H9 (cell line): ENCODE data around the gene TMIGD3. TPM values are rescaled to one million over a fixed set of nuclear protein-coding genes. Genes with fewer than 3 reads are reported as not detected.

ENCODE experiments used
- DNase-seq: peaks from one replicate; pipeline ENCODE4 v3.0.0-alpha.2; 2017
- H2AFZ ChIP-seq: one replicate; pipeline ENCODE4 v1.6.1; 2013; ENCODE audit warnings: mild to moderate bottlenecking, low read length, control low read depth, moderate library complexity
- H2AK5ac ChIP-seq: 2 replicates; pipeline ENCODE4 v1.6.1; 2013; ENCODE audit warnings: low read length, control low read depth, mixed read lengths; ENCODE audit not compliant: insufficient read length
- H2BK120ac ChIP-seq: one replicate; pipeline ENCODE4 v1.6.1; 2013; ENCODE audit warnings: low read depth, mild to moderate bottlenecking, low read length, control low read depth, inconsistent platforms; ENCODE audit not compliant: poor library complexity, severe bottlenecking
- H2BK12ac ChIP-seq: 2 replicates; pipeline ENCODE4 v1.6.1; 2013; ENCODE audit warnings: low read length, control low read depth, mixed read lengths, low read depth; ENCODE audit not compliant: insufficient read length
- H2BK15ac ChIP-seq: 2 replicates; pipeline ENCODE4 v1.6.1; 2013; ENCODE audit warnings: low read depth, low read length, control low read depth
- H2BK20ac ChIP-seq: one replicate; pipeline ENCODE4 v1.6.1; 2013; ENCODE audit warnings: low read depth, mild to moderate bottlenecking, low read length, control low read depth, inconsistent platforms; ENCODE audit not compliant: poor library complexity, severe bottlenecking
- H2BK5ac ChIP-seq: 2 replicates; pipeline ENCODE4 v1.6.1; 2013; ENCODE audit warnings: low read length, control low read depth, mixed read lengths; ENCODE audit not compliant: insufficient read length
- H3K14ac ChIP-seq: 2 replicates; pipeline ENCODE4 v1.6.1; 2013; ENCODE audit warnings: low read length, control low read depth; ENCODE audit not compliant: insufficient read depth
- H3K18ac ChIP-seq: 2 replicates; pipeline ENCODE4 v1.6.1; 2013; ENCODE audit warnings: low read depth, mild to moderate bottlenecking, mixed read lengths, low read length, control low read depth; ENCODE audit not compliant: insufficient read length
- H3K23ac ChIP-seq: 2 replicates; pipeline ENCODE4 v1.6.1; 2013; ENCODE audit warnings: low read length, control low read depth, mixed read lengths, low read depth; ENCODE audit not compliant: insufficient read length
- H3K23me2 ChIP-seq: 2 replicates; pipeline ENCODE4 v1.6.1; 2013; ENCODE audit warnings: low read depth, mild to moderate bottlenecking, mixed read lengths, low read length, control low read depth; ENCODE audit not compliant: insufficient read length, poor library complexity, severe bottlenecking
- H3K27ac ChIP-seq: 2 replicates; pipeline ENCODE4 v1.5.1; 2013; ENCODE audit warnings: low read length, control low read depth, mixed read lengths, low read depth; ENCODE audit not compliant: insufficient read length
- H3K27me3 ChIP-seq: 2 replicates; pipeline ENCODE4 v1.6.1; 2013; ENCODE audit warnings: low read length, control low read depth, inconsistent platforms; ENCODE audit not compliant: insufficient read depth
- H3K4ac ChIP-seq: 2 replicates; pipeline ENCODE4 v1.6.1; 2013; ENCODE audit warnings: low read depth, mild to moderate bottlenecking, control low read depth, inconsistent platforms, low read length, moderate library complexity
- H3K4me1 ChIP-seq: 2 replicates; pipeline ENCODE4 v1.6.1; 2013; ENCODE audit warnings: low read length, control low read depth, inconsistent platforms; ENCODE audit not compliant: insufficient read depth
- H3K4me2 ChIP-seq: 2 replicates; pipeline ENCODE4 v1.6.1; 2013; ENCODE audit warnings: low read length, control low read depth, mixed read lengths; ENCODE audit not compliant: insufficient read length, insufficient read depth
- H3K56ac ChIP-seq: 2 replicates; pipeline ENCODE4 v1.6.1; 2013; ENCODE audit warnings: low read depth, mild to moderate bottlenecking, mixed read lengths, low read length, control low read depth; ENCODE audit not compliant: insufficient read length
- H3K79me1 ChIP-seq: 2 replicates; pipeline ENCODE4 v1.6.1; 2013; ENCODE audit warnings: low read depth, mild to moderate bottlenecking, moderate library complexity, low read length, control low read depth, inconsistent platforms; ENCODE audit not compliant: insufficient read depth, poor library complexity, severe bottlenecking
- H3K79me2 ChIP-seq: 2 replicates; pipeline ENCODE4 v1.6.1; 2013; ENCODE audit warnings: low read length, control low read depth, inconsistent platforms; ENCODE audit not compliant: insufficient read depth
- H3K9ac ChIP-seq: 2 replicates; pipeline ENCODE4 v1.6.1; 2013; ENCODE audit warnings: low read length, control low read depth, mixed read lengths; ENCODE audit not compliant: insufficient read length; ENCODE audit errors: extremely low read depth
- H3K9me3 ChIP-seq: one replicate; pipeline ENCODE4 v1.6.1; 2013; ENCODE audit warnings: low read depth, low read length, inconsistent platforms; ENCODE audit not compliant: control insufficient read depth
- H3T11ph ChIP-seq: one replicate; pipeline ENCODE4 v1.6.1; 2013; ENCODE audit warnings: mild to moderate bottlenecking, low read length, control low read depth, inconsistent platforms
- H4K20me1 ChIP-seq: one replicate; pipeline ENCODE4 v1.6.1; 2013; ENCODE audit not compliant: control insufficient read depth, insufficient read length, insufficient read depth
- H4K5ac ChIP-seq: 2 replicates; pipeline ENCODE4 v1.6.1; 2013; ENCODE audit warnings: low read depth, mild to moderate bottlenecking, mixed read lengths, low read length, control low read depth; ENCODE audit not compliant: insufficient read length
- H4K8ac ChIP-seq: replicated peaks from 2 replicates; pipeline ENCODE4 v1.6.1; 2013; ENCODE audit warnings: low read length, control low read depth, mixed read lengths, low read depth; ENCODE audit not compliant: insufficient read length
- H4K91ac ChIP-seq: 2 replicates; pipeline ENCODE4 v1.6.1; 2013; ENCODE audit warnings: low read depth, mild to moderate bottlenecking, moderate library complexity, mixed read lengths, low read length, control low read depth; ENCODE audit not compliant: insufficient read length
- H3K27ac Mint-ChIP-seq, 3 experiments: 2 replicates in 2 of 3; 3 replicates in 1 of 3; pipeline ENCODE4 v1.8.0; 2020 to 2021; ENCODE audit warnings: mixed read lengths in 3 of 3, mild to moderate bottlenecking in 1 of 3, moderate library complexity in 1 of 3
- H3K27me3 Mint-ChIP-seq: 2 replicates; pipeline ENCODE4 v1.8.0; 2021; ENCODE audit warnings: low read depth, mild to moderate bottlenecking, moderate library complexity, mixed read lengths
- H3K36me3 Mint-ChIP-seq, 3 experiments: 2 replicates in 2 of 3; 3 replicates in 1 of 3; pipeline ENCODE4 v1.8.0; 2020 to 2021; ENCODE audit warnings: low read depth in 3 of 3, mixed read lengths in 3 of 3; ENCODE audit not compliant: insufficient read depth in 1 of 3
- H3K4me1 Mint-ChIP-seq, 2 experiments: 2 replicates each; pipeline ENCODE4 v1.8.0; 2020; ENCODE audit warnings: mixed read lengths in 2 of 2
- H3K4me3 Mint-ChIP-seq, 2 experiments: 2 replicates in 1 of 2; 3 replicates in 1 of 2; pipeline ENCODE4 v1.8.0; 2020 to 2021; ENCODE audit warnings: mild to moderate bottlenecking in 2 of 2, mixed read lengths in 2 of 2, moderate library complexity in 1 of 2
- H3K9me3 Mint-ChIP-seq, 2 experiments: 2 replicates in 1 of 2; 3 replicates in 1 of 2; pipeline ENCODE4 v1.8.0; 2020; ENCODE audit warnings: mild to moderate bottlenecking in 2 of 2, mixed read lengths in 2 of 2, moderate library complexity in 1 of 2
- WGBS: extraction: QIAGEN DNeasy Blood & Tissue Kit; methylation state at CpG from one replicate; pipeline ENCODE4 v1.1.7; 2013; ENCODE audit warnings: missing lambda C conversion rate, low lambda C conversion rate, mixed read lengths; ENCODE audit not compliant: insufficient read length; ENCODE audit errors: extremely low coverage; 5-methylcytosine and 5-hydroxymethylcytosine counted together
- total RNA-seq: library from RNA; stranded (reverse); gene quantifications from 2 replicates; pipeline ENCODE4 v1.2.1, GENCODE V29; 2021
- TF ChIP-seq, protein P1 (sequence below): fragments of 200-600 bp; sonication (generic); conservative IDR thresholded peaks from 3 replicates; pipeline ENCODE4 v1.8.0; 2021; ENCODE audit warnings: antibody characterized with exemption, mild to moderate bottlenecking

Gene TMIGD3
- total RNA-seq, 1 experiment from 2014 or later: not detected

DNA sequence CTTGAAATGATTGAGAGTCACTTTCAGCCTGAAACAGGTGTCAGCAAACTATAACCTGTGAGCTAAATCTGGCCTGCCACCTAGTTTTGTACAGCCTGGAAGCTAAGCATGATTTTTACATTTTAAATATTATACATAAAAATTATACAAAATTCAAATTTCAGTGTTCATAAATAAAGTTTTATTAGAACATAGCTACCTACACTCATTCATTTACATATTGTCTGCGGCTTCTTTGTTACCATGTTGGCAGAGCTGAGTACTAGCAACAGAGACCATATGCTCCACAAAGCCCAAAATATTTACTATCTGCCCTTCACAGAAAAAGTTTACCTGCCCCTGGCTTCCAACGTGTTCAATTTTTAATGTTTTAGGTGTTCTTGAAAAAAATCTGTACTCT lies 37.7 kb downstream of the TMIGD3 start:
- no peaks in the 10 kb centered on the region for H4K20me1 ChIP-seq
- no peak overlapping the region for H3K4ac ChIP-seq
- H2BK5ac ChIP-seq: no peak overlapping the region
- TF ChIP-seq, protein P1, sequence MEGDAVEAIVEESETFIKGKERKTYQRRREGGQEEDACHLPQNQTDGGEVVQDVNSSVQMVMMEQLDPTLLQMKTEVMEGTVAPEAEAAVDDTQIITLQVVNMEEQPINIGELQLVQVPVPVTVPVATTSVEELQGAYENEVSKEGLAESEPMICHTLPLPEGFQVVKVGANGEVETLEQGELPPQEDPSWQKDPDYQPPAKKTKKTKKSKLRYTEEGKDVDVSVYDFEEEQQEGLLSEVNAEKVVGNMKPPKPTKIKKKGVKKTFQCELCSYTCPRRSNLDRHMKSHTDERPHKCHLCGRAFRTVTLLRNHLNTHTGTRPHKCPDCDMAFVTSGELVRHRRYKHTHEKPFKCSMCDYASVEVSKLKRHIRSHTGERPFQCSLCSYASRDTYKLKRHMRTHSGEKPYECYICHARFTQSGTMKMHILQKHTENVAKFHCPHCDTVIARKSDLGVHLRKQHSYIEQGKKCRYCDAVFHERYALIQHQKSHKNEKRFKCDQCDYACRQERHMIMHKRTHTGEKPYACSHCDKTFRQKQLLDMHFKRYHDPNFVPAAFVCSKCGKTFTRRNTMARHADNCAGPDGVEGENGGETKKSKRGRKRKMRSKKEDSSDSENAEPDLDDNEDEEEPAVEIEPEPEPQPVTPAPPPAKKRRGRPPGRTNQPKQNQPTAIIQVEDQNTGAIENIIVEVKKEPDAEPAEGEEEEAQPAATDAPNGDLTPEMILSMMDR: no peak
- H3K23ac ChIP-seq: no peak overlapping the region
- no peak overlapping the region for H3T11ph ChIP-seq
- H3K4me1 ChIP-seq: no peaks in the 10 kb centered on the region
- no peak overlapping the region for H2BK120ac ChIP-seq
- H4K91ac ChIP-seq: no peak overlapping the region
- H3K9ac ChIP-seq: no peak overlapping the region
- WGBS: no CpG with 5 or more reads among the region's 2 CpGs
- no peak overlapping the region for H4K8ac ChIP-seq
- Mint-ChIP-seq H3K36me3 (peaks cover 0 to 14% (median 6%) of the 10 kb centered on the region in 3 experiments; a peak in 3 of 7 replicates), H3K9me3 (no peaks in the 10 kb centered on the region), H3K27me3 (no peaks in the 10 kb centered on the region), H3K27ac (no peak overlapping the region), H3K4me1 (no peaks in the 10 kb centered on the region), H3K4me3 (no peak overlapping the region)
- H3K23me2 ChIP-seq: no peaks in the 10 kb centered on the region
- no peaks in the 10 kb centered on the region for H3K9me3 ChIP-seq
- H3K18ac ChIP-seq: no peak overlapping the region
- no peak overlapping the region for H2BK15ac ChIP-seq
- no peak overlapping the region for H3K56ac ChIP-seq
- no peak for DNase-seq
- no peaks in the 10 kb centered on the region for H3K79me1 ChIP-seq
- no peak overlapping the region for H2BK20ac ChIP-seq
- H3K79me2 ChIP-seq: no peaks in the 10 kb centered on the region
- H2AFZ ChIP-seq: no peak overlapping the region
- H4K5ac ChIP-seq: no peak overlapping the region
- H2AK5ac ChIP-seq: no peak overlapping the region
- H2BK12ac ChIP-seq: no peak overlapping the region
- H3K14ac ChIP-seq: no peak overlapping the region
- no peak overlapping the region for H3K4me2 ChIP-seq
- H3K27me3 ChIP-seq: no peaks in the 10 kb centered on the region
- no peak overlapping the region for H3K27ac ChIP-seq
